Glutamatergic neuron (in vitro differentiated cells): ENCODE results near the gene POLD2. TPM values are rescaled to one million over a fixed set of nuclear protein-coding genes. Genes with fewer than 3 reads are reported as not detected.
A peak's percentile ranks its signal among the peaks of the same experiment; 100 is the strongest.

Source experiments
- DNase-seq: peaks from one replicate; pipeline ENCODE4 v3.0.0; 2022
- H3K27ac Mint-ChIP-seq: one replicate; pipeline ENCODE4 v1.8.0; 2020; ENCODE audit warnings: mild to moderate bottlenecking, mixed read lengths, inconsistent platforms; ENCODE audit not compliant: unreplicated experiment
- H3K27me3 Mint-ChIP-seq: one replicate; pipeline ENCODE4 v1.8.0; 2020; ENCODE audit warnings: mild to moderate bottlenecking, moderate library complexity, mixed read lengths, inconsistent platforms; ENCODE audit not compliant: unreplicated experiment
- H3K36me3 Mint-ChIP-seq: one replicate; pipeline ENCODE4 v1.8.0; 2020; ENCODE audit warnings: mild to moderate bottlenecking, mixed read lengths, inconsistent platforms; ENCODE audit not compliant: unreplicated experiment
- H3K4me1 Mint-ChIP-seq: one replicate; pipeline ENCODE4 v1.8.0; 2020; ENCODE audit warnings: mild to moderate bottlenecking, low read depth, mixed read lengths, inconsistent platforms; ENCODE audit not compliant: unreplicated experiment
- H3K4me3 Mint-ChIP-seq: one replicate; pipeline ENCODE4 v1.8.0; 2020; ENCODE audit warnings: mild to moderate bottlenecking, mixed read lengths, inconsistent platforms; ENCODE audit not compliant: unreplicated experiment
- H3K9me3 Mint-ChIP-seq: one replicate; pipeline ENCODE4 v1.8.0; 2020; ENCODE audit warnings: mild to moderate bottlenecking, moderate library complexity, mixed read lengths, inconsistent platforms; ENCODE audit not compliant: unreplicated experiment
- total RNA-seq: library from RNA; stranded (reverse); fragmentation: NEBNext Ultra II Directional; extraction: Animal tissue kit (Norgen Biotek cat#: 25700); gene quantifications from one replicate; pipeline ENCODE4 v1.2.1, GENCODE V29; 2021; ENCODE audit not compliant: unreplicated experiment
- TF ChIP-seq, protein P1 (sequence below): fragments of 200-600 bp; sonication (generic); IDR thresholded peaks from one replicate; pipeline ENCODE4 v1.5.0; 2021; ENCODE audit not compliant: partially characterized antibody, unreplicated experiment

The POLD2 gene
- total RNA-seq, 1 donor from 2014 or later: 71.2 TPM

GRCh38 chr7:44158873-44159631, 35.7 kb upstream of the POLD2 start:
- DNase-seq: no peak
- Mint-ChIP-seq H3K4me1 (peaks cover 15% of the 10 kb centered on the region), H3K27me3 (peaks cover 3% of the 10 kb centered on the region), H3K9me3 (peaks cover 8% of the 10 kb centered on the region), H3K4me3 (no peak overlapping the region), H3K27ac (no peak overlapping the region), H3K36me3 (peaks cover 2% of the 10 kb centered on the region)
- TF ChIP-seq, protein P1, sequence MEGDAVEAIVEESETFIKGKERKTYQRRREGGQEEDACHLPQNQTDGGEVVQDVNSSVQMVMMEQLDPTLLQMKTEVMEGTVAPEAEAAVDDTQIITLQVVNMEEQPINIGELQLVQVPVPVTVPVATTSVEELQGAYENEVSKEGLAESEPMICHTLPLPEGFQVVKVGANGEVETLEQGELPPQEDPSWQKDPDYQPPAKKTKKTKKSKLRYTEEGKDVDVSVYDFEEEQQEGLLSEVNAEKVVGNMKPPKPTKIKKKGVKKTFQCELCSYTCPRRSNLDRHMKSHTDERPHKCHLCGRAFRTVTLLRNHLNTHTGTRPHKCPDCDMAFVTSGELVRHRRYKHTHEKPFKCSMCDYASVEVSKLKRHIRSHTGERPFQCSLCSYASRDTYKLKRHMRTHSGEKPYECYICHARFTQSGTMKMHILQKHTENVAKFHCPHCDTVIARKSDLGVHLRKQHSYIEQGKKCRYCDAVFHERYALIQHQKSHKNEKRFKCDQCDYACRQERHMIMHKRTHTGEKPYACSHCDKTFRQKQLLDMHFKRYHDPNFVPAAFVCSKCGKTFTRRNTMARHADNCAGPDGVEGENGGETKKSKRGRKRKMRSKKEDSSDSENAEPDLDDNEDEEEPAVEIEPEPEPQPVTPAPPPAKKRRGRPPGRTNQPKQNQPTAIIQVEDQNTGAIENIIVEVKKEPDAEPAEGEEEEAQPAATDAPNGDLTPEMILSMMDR: no peak

- Mint-ChIP-seq H3K27me3 (peaks cover 3% of the 10 kb centered on the region), H3K27ac (peak overlapping the region; percentile 92), H3K36me3 (no peaks in the 10 kb centered on the region), H3K4me3 (peak overlapping the region; percentile 43), H3K4me1 (peaks cover 15% of the 10 kb centered on the region), H3K9me3 (peaks cover 8% of the 10 kb centered on the region)
- TF ChIP-seq, protein P1: no peak
- no peak for DNase-seq
Measured at GRCh38 chr7:44158096-44158872, 34.9 kb upstream of the POLD2 start.

DNA sequence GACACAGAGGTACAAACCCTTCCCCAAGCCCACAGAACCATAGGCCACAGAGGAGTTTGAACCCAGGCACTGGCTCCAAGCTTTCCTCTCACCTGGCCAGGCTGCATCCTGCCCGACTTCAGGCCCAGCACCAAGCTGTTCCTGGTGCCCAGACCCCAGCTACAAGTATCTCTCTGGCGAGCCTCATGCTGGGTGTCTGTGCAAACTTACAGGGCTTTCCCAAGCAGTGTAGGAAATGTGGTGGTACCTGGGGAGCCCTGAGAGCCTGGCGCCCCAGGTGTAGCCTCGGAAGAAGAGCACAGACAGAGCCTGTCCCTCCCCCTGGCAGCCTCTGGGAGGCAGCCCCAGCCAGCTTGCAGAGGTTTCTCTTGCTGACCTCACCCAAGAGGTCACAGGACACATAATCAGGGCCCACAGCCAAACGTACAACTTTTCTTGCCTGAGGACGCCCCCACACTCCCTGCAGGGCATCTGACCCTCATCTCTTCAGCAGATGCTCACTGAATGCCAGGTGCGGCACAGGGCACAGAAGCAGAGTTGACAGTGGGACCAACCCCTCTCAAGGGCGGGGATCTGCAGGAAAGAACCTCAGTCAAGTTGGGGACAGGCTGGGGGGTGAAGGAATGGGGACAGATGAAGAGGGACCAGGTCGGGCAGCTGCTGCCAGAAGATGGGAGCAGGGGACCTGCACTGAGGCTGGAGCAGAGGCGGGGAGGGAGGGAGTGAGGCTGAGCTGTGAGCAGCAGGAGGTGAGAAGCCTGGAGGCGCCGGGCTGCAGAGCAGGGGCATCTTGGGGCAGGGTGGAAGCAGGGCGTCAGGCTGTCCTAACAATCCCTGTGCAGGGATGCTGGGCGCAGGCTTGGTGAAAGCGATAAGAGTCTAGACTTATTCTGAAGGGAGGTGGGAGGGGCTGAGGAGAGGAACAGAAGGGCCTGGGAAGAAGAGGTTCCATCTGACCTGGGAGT, 34.0 kb upstream of the POLD2 start:
- peak; percentile 29 for DNase-seq
- H3K4me3 Mint-ChIP-seq: peak overlapping the region; percentile 43
- peaks cover 8% of the 10 kb centered on the region for H3K9me3 Mint-ChIP-seq
- H3K27ac Mint-ChIP-seq: peak overlapping the region; percentile 92
- H3K27me3 Mint-ChIP-seq: peaks cover 3% of the 10 kb centered on the region
- H3K4me1 Mint-ChIP-seq: peaks cover 16% of the 10 kb centered on the region
- TF ChIP-seq, protein P1: no peak
- no peaks in the 10 kb centered on the region for H3K36me3 Mint-ChIP-seq

GRCh38 chr7:44156453-44157010, 33.2 kb upstream of the POLD2 start:
- Mint-ChIP-seq H3K36me3 (no peaks in the 10 kb centered on the region), H3K4me1 (peaks cover 24% of the 10 kb centered on the region), H3K27ac (no peak overlapping the region), H3K4me3 (no peak overlapping the region), H3K27me3 (peaks cover 3% of the 10 kb centered on the region), H3K9me3 (peaks cover 8% of the 10 kb centered on the region)
- TF ChIP-seq, protein P1: no peak
- no peak for DNase-seq
